Testis (tissue), 2 donors: ENCODE data around the gene CDKL5.

Source experiments
- POLR2A ChIP-seq: fragments of 450-650 bp; IDR thresholded peaks from one replicate; pipeline ENCODE4 v1.6.1; 2017; ENCODE audit warnings: antibody characterized with exemption, mild to moderate bottlenecking, moderate library complexity
- TF ChIP-seq, protein P1 (sequence below), 3 experiments: fragments of 450-650 bp in 2 of 3; fragments of 200-600 bp in 1 of 3; sonication (generic) in 1 of 3; IDR thresholded peaks; one replicate each; pipeline ENCODE4 v1.5.1; 2016 to 2019; ENCODE audit warnings: antibody characterized with exemption in 3 of 3, mild to moderate bottlenecking in 2 of 3, moderate library complexity in 1 of 3

DNA sequence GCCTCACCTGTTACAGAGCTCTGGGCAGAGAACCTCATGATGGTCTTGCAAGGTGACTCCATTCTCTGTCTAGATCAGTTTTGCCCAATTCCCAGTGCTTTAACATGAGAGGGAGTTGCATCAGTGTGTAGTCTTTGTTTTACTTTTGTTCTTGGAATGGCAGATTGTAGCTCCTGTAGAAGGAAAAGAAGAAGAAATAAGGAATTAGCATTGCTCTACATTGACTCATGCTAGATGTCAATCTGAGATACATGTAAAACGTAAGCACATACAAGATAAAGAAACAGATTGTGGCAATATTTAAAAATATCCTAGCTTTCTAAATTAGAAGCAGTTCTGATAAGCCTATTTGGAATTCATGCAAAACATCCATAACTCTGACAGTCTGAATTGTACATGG lies 266.0 kb downstream of the CDKL5 start:
- TF ChIP-seq, protein P1, sequence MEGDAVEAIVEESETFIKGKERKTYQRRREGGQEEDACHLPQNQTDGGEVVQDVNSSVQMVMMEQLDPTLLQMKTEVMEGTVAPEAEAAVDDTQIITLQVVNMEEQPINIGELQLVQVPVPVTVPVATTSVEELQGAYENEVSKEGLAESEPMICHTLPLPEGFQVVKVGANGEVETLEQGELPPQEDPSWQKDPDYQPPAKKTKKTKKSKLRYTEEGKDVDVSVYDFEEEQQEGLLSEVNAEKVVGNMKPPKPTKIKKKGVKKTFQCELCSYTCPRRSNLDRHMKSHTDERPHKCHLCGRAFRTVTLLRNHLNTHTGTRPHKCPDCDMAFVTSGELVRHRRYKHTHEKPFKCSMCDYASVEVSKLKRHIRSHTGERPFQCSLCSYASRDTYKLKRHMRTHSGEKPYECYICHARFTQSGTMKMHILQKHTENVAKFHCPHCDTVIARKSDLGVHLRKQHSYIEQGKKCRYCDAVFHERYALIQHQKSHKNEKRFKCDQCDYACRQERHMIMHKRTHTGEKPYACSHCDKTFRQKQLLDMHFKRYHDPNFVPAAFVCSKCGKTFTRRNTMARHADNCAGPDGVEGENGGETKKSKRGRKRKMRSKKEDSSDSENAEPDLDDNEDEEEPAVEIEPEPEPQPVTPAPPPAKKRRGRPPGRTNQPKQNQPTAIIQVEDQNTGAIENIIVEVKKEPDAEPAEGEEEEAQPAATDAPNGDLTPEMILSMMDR (IDR thresholded peaks at IDR 0.05) = no peak
- no peak for TF ChIP-seq POLR2A
